Stimulated activated naive B cell treated with anti-CD40 and anti-IgM and Interleukin-4, amounts not matched to agents 10 μg/mL and 1 μg/mL and 100 μg/mL, for 72 hours (primary cell): ENCODE results near the gene MAGEA2.
A peak's percentile ranks its signal among the peaks of the same experiment; 100 is the strongest.
"Not testable (repeated sequence)": the region's sequence is repeated elsewhere in the genome, so short reads cannot be mapped to it uniquely, and the experiment has no call there.

Experiments used
- ATAC-seq, 2 donors: fragments of 150-1000 bp; cut with Tn5 transposase; replicated peaks; 2 replicates each; pipeline ENCODE4 v1.10.0; 2021; ENCODE audit warnings: moderate library complexity in 1 of 2
- DNase-seq: peaks from one replicate; pipeline ENCODE4 v3.0.0; 2021
- H3K27ac Mint-ChIP-seq: one replicate; pipeline ENCODE4 v1.8.0; 2022; ENCODE audit warnings: mild to moderate bottlenecking, mixed read lengths
- H3K27me3 Mint-ChIP-seq, 2 donors: one replicate each; pipeline ENCODE4 v1.8.0; 2022; ENCODE audit warnings: mixed read lengths in 2 of 2
- H3K36me3 Mint-ChIP-seq, 2 donors: one replicate each; pipeline ENCODE4 v1.8.0; 2022; ENCODE audit warnings: mixed read lengths in 2 of 2, mild to moderate bottlenecking in 1 of 2
- H3K4me1 Mint-ChIP-seq, 2 donors: one replicate each; pipeline ENCODE4 v1.8.0; 2022; ENCODE audit warnings: mixed read lengths in 2 of 2, mild to moderate bottlenecking in 1 of 2
- H3K4me3 Mint-ChIP-seq, 2 donors: one replicate each; pipeline ENCODE4 v1.8.0; 2022; ENCODE audit warnings: mild to moderate bottlenecking in 2 of 2, mixed read lengths in 2 of 2, moderate library complexity in 1 of 2
- H3K9me3 Mint-ChIP-seq, 2 donors: one replicate each; pipeline ENCODE4 v1.8.0; 2022; ENCODE audit warnings: mixed read lengths in 2 of 2, mild to moderate bottlenecking in 1 of 2

Gene MAGEA2, protein sequence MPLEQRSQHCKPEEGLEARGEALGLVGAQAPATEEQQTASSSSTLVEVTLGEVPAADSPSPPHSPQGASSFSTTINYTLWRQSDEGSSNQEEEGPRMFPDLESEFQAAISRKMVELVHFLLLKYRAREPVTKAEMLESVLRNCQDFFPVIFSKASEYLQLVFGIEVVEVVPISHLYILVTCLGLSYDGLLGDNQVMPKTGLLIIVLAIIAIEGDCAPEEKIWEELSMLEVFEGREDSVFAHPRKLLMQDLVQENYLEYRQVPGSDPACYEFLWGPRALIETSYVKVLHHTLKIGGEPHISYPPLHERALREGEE

DNA sequence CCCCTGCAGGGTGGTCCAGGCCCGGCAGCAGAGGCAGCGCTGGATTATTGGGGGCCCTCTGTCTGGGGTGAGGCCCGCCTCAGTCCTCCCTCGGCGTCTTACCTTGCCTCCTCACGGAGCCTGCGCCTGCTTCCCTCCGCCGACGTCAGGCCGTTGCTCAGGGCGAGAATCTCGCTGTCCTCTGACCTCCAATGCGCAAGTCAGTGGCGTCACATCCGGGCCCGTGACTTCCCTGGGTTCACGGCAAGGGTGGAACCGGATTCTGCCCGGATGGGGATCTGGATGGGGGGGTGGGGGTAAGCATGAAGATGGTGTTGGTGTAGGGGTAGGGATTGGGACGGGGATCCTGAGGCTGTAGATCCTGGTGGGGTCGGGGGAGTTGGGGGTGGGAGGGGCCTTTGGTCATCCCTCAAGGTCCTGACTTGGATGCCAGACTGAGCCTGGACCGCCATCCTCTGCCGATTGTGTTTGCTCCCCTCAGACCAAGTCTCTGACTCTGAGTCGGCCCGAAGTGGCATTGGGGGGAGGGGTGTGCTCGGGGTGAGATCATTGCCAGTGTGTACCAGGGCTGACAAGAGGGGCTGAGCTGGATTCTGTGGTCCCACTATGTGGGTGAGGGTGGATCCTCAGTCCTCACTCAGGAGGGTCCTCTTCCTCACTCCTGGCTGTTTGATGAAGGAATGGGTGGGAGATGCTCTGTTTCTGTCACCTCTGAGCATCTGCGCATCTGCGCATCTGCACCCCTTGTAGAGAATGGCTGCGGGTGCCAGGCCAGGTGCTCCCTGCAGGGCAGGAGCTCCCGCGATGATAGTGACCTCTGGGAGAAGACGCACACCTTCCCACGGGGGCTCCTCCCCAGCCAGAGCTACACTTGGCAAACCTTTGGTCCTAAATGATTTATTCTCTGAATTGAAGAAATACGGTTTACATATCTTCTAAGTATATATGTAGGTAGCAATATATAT lies at the start of gene MAGEA2:
TSS of gene MAGEA2 (minus strand) at position 157 of the 965 bp plus-strand sequence. CDS start 2,479 bp downstream, outside the sequence.
- not testable (repeated sequence) for H3K4me1 Mint-ChIP-seq, H3K27me3 Mint-ChIP-seq, DNase-seq, H3K4me3 Mint-ChIP-seq, H3K27ac Mint-ChIP-seq, H3K9me3 Mint-ChIP-seq, H3K36me3 Mint-ChIP-seq, ATAC-seq

DNA sequence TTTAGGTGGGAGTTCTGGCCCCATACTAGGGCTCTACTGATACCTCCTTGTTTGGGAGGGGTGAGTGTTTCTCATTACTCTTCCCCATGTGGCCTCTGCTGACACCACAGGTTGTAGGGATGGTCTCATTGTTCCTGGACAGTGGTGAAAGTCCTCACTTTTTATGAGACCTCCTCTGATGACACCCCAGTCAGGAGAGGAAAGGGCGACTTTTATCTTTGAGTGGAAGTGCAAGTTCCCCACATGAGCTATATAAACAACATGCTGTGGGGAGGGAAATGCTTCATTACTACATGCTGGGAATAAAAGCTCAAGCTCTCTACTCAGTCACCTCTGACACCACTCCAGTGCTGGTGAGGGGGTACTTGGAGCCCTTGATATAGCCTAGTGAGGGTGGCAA lies 45.3 kb upstream of the MAGEA2 start:
- ATAC-seq (no peak), DNase-seq (no peak)
- H3K27ac Mint-ChIP-seq: no peak overlapping the region
- H3K27me3 Mint-ChIP-seq: peaks cover 5 to 12% of the 10 kb centered on the region in 2 donors
- H3K4me1 Mint-ChIP-seq: no peaks in the 10 kb centered on the region
- H3K36me3 Mint-ChIP-seq: no peaks in the 10 kb centered on the region
- no peaks in the 10 kb centered on the region for H3K9me3 Mint-ChIP-seq
- no peak overlapping the region for H3K4me3 Mint-ChIP-seq

DNA sequence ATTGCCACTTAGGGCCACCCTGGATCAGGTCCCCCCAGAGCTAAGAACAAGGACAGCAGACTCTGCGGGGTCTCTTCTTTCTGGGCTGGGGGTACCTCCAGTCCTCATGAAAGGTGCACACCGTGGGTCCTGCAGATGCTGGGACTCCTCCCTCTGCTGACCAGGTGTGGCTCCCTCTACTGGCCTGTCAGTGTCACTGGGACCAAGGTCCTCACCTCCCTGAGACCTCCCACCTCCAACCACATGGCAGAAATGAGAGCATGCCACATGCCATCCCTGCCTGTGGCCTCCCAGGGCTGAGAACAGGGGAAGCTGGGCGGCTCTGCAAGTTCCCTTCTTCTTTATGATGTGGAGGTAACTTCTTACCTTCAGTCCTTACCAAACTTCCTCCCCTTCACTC lies 33.4 kb upstream of the MAGEA2 start:
- not testable (repeated sequence) for H3K4me3 Mint-ChIP-seq, H3K9me3 Mint-ChIP-seq, DNase-seq, H3K36me3 Mint-ChIP-seq, H3K27ac Mint-ChIP-seq, H3K4me1 Mint-ChIP-seq, H3K27me3 Mint-ChIP-seq
- peak; percentile 67 to 80 for ATAC-seq

DNA sequence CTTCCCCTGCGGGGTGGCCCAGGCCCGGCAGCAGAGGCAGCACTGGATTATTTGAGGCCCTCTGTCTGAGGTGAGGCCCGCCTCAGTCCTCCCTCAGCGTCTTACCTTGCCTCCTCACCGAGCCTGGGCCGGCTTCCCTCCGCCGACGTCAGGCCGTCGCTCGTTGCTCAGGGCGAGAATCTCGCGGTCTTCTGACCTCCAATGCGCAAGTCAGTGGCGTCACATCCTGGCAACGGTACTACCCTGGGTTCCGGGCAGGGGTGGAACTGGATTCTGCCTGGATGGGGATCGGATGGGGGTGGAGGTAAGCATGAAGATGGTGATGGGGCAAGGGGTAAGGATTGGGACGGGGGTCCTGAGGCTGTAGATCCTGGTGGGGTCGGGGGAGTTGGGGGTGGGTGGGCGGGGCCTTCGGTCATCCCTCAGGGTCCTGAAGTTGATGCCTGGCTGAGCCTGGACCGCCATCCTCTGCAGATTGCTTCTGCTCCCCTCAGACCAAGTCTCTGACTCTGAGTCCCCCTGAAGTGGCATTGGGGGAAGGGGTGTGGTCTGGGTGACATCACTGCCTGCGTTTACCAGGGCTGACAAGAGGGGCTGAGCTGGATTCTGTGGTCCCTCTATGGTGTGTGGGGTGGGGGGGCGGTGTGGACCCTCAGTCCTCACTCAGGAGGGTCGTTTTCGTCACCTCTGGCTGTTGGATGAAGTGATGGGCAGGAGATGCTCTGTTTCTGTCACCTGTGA lies 16.1 kb upstream of the MAGEA2 start, which contains the start of gene MAGEA6:
TSS of gene MAGEA6 (minus strand) at position 141 of the 741 bp plus-strand sequence. CDS start 2,039 bp downstream, outside the sequence.
- not testable (repeated sequence) for H3K36me3 Mint-ChIP-seq, H3K4me1 Mint-ChIP-seq, H3K27ac Mint-ChIP-seq, H3K9me3 Mint-ChIP-seq, ATAC-seq, H3K27me3 Mint-ChIP-seq, DNase-seq, H3K4me3 Mint-ChIP-seq

DNA sequence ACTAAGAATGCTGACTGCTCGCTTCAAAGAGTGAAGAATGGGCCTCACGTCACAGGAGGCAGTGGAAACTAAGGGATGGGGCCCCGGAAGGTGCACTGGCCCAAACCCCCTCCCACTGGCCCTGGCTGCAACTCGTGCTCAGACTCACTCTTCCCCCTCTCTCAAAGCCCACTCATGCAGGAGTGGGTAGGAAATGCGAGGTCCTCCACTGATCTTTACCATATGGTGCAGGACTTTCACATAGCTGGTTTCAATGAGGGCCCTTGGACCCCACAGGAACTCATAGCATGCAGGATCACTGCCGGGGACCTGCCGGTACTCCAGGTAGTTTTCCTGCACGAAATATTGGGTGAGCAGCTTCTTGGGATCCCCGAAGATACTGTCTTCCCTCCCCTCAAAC lies 12.9 kb upstream of the MAGEA2 start:
- ATAC-seq, H3K4me1 Mint-ChIP-seq, H3K9me3 Mint-ChIP-seq, H3K36me3 Mint-ChIP-seq, DNase-seq, H3K27me3 Mint-ChIP-seq, H3K27ac Mint-ChIP-seq, H3K4me3 Mint-ChIP-seq: not testable (repeated sequence)

DNA sequence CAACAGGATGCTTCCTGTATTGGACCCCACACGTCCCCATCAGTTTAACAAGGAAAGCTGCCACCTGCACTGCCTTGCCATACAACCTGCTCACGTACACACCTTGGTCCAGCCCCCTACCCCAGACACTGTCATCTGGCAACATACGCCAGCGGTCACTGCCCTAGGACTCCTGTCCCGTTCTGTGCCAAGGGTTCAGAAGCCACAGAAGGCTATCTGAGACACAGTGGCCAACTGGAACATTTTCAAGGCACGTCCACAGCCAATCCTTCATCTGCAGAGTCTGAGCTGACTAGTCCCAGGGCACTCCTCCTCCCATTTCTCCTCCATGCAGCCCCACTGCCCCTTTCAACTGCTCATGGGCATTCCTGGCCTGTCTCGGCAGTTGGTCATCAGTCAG lies 7.9 kb upstream of the MAGEA2 start:
- H3K27ac Mint-ChIP-seq, H3K4me1 Mint-ChIP-seq, DNase-seq, H3K4me3 Mint-ChIP-seq, H3K27me3 Mint-ChIP-seq, H3K9me3 Mint-ChIP-seq, ATAC-seq, H3K36me3 Mint-ChIP-seq: not testable (repeated sequence)

DNA sequence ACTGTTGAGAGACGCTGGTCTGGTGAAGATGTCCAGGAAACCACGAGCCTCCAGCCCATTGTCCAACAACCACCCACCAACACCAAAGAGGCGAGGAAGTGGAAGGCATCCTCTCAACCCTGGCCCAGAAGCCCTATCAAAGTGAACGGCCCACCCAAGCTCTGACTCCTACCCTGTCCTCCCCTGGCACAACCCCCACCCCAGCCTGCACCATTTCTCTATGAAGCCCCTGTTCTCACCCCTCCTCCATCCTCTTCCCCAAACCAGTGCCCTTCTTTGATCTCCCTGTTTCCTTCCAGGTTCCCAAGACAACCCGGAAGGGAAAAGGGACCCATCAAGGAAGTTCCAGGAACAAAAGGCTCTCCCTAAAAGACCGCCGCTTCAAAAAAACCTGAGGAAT lies 5.9 kb upstream of the MAGEA2 start:
- not testable (repeated sequence) for H3K4me1 Mint-ChIP-seq, H3K27ac Mint-ChIP-seq, H3K27me3 Mint-ChIP-seq, DNase-seq, ATAC-seq, H3K4me3 Mint-ChIP-seq, H3K36me3 Mint-ChIP-seq, H3K9me3 Mint-ChIP-seq

DNA sequence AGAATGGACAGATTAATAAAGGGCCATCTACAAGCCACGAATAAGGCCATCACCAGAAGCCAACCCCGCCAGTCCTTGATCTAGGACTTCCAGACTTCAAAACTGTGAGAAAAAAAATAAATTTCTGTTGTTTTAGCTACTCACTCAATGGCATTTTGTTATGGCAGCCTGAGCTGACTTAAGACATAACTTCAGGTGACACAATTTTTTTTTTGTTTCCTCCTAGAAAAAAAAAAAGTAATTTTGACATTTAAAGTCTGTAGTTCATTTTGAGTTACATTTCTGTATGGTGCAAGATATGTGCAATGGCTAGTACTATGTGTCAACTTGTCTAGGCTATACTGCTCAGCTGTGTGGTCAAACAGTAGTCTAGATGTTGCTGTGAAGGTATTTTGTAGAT lies 5.3 kb upstream of the MAGEA2 start, which contains the start of gene CSAG3:
TSS of gene CSAG3 (plus strand) at position 301 of the 400 bp plus-strand sequence.
- H3K36me3 Mint-ChIP-seq, H3K27me3 Mint-ChIP-seq, H3K4me1 Mint-ChIP-seq, H3K27ac Mint-ChIP-seq, ATAC-seq, H3K4me3 Mint-ChIP-seq, DNase-seq, H3K9me3 Mint-ChIP-seq: not testable (repeated sequence)

DNA sequence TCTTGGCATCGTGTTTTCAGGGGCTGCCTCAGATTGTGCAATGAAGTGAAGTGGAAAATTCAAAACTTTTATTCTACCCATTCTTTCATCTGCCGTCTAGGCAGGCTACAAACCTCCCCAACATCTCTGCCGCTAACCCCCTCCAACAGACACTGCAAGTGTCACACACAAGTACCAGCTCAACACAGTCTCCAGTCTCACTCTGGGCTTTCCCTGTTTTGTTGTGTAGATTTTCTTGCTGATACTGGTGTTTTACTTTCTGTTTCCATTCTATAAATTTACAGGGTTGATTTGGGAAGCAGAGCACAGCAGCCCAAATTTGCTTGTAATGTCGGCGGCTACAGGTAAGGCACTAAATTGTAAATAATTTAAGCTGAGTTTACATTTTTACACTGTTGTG lies 1.2 kb upstream of the MAGEA2 start:
- not testable (repeated sequence) for H3K9me3 Mint-ChIP-seq, H3K4me1 Mint-ChIP-seq, H3K27me3 Mint-ChIP-seq, H3K4me3 Mint-ChIP-seq, H3K36me3 Mint-ChIP-seq, H3K27ac Mint-ChIP-seq, DNase-seq, ATAC-seq

DNA sequence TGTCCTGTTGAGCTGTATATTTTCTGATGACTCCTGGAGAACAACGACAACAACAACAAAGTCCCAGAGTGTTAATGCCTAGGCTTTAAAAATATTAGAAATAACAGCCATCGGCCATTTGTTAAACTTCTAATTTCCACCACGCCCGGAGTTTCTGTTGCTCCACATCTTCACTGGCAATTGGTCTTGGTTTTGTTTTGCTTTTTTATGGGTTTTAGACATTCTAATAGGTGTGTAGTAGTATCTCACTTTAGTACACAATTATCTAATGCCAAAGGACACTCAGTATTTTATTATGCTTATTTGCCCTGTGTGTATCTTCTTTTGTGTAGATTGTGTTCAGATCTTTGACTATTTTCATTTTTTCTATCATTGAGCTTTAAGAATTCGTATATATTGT lies 15.1 kb downstream of the MAGEA2 start:
- ATAC-seq: no peak
- Mint-ChIP-seq H3K4me1 (no peaks in the 10 kb centered on the region), H3K9me3 (no peaks in the 10 kb centered on the region), H3K4me3 (no peak overlapping the region), H3K36me3 (no peaks in the 10 kb centered on the region), H3K27ac (no peak overlapping the region), H3K27me3 (no peaks in the 10 kb centered on the region)
- DNase-seq: no peak

DNA sequence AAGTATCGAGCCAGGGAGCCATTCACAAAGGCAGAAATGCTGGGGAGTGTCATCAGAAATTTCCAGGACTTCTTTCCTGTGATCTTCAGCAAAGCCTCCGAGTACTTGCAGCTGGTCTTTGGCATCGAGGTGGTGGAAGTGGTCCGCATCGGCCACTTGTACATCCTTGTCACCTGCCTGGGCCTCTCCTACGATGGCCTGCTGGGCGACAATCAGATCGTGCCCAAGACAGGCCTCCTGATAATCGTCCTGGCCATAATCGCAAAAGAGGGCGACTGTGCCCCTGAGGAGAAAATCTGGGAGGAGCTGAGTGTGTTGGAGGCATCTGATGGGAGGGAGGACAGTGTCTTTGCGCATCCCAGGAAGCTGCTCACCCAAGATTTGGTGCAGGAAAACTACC lies 17.1 kb downstream of the MAGEA2 start:
- H3K27ac Mint-ChIP-seq, H3K27me3 Mint-ChIP-seq, H3K36me3 Mint-ChIP-seq, DNase-seq, ATAC-seq, H3K4me1 Mint-ChIP-seq, H3K9me3 Mint-ChIP-seq, H3K4me3 Mint-ChIP-seq: not testable (repeated sequence)

DNA sequence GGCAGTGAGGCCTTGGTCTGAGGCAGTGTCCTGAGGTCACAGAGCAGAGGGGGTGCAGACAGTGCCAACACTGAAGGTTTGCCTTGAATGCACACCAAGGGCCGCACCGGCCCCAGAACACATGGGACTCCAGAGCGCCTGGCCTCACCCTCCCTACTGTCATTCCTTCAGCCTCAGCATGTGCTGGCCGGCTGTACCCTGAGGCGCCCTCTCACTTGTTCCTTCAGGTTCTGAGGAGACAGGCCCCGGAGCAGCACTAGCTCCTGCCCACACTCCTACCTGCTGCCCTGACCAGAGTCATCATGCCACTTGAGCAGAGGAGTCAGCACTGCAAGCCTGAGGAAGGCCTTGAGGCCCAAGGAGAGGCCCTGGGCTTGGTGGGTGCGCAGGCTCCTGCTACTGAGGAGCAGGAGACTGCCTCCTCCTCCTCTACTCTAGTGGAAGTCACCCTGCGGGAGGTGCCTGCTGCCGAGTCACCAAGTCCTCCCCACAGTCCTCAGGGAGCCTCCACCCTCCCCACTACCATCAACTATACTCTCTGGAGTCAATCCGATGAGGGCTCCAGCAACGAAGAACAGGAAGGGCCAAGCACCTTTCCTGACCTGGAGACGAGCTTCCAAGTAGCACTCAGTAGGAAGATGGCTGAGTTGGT lies 17.7 kb downstream of the MAGEA2 start:
- Mint-ChIP-seq H3K4me1 (no peaks in the 10 kb centered on the region), H3K27me3 (no peaks in the 10 kb centered on the region), H3K9me3 (no peaks in the 10 kb centered on the region), H3K27ac (no peak overlapping the region), H3K36me3 (no peaks in the 10 kb centered on the region), H3K4me3 (no peak overlapping the region)
- DNase-seq (no peak), ATAC-seq (no peak)

DNA sequence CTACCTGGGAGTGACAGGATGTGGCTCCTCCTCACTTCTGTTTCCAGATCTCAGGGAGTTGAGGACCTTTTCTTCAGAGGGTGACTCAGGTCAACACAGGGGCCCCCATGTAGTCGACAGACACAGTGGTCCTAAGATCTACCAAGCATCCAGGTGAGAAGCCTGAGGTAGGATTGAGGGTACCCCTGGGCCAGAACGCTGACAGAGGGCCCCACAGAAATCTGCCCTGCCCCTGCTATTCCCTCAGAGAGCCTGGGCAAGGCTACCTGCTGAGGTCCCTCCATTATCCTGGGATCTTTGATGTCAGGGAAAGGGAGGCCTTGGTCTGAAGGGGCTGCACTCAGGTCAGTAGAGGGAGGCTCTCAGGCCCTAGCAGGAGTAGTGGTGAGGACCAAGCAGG lies 18.5 kb downstream of the MAGEA2 start:
- Mint-ChIP-seq H3K9me3 (no peaks in the 10 kb centered on the region), H3K27me3 (no peaks in the 10 kb centered on the region), H3K27ac (no peak overlapping the region), H3K4me3 (no peak overlapping the region), H3K36me3 (no peaks in the 10 kb centered on the region), H3K4me1 (no peaks in the 10 kb centered on the region)
- ATAC-seq (no peak), DNase-seq (no peak)
